Measurements from ENCODE around the gene MAGI2. TPM values are rescaled to one million over a fixed set of nuclear protein-coding genes. Genes with fewer than 3 reads are reported as not detected.

MAGI2 gene
- total and polyA plus RNA-seq, 2 experiments from 2014 or later, result 10.4 to 26.4 TPM

DNA sequence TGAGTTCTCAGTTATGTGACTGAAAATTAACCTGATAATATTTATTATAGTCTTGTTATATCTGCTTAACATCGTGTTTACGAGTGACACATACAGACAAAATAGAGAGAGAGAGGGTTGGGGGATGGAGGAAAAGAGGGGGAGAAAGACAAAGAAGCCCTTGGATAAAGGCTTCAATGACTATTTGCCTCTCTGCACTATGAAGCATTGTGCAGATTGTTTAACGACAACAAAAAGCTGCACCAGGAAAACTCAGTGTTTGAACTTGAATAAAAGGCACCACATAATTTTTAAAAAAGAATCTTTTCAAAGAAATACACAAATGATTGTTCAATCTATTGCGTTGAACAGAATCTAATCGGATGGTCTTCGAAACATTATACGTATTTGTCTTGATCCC lies 27.8 kb downstream of the MAGI2 start (continued):
- TF ChIP-seq CREB1 (CRISPR knock-in tag; IDR thresholded peaks at IDR 0.05; ENCODE audit: low read depth), result no peak
- TF ChIP-seq JUNB (IDR thresholded peaks at IDR 0.05; ENCODE audit: unreplicated experiment), result no peak
- no peak for TF ChIP-seq NANOG (IDR thresholded peaks at IDR 0.05; ENCODE audit: borderline replicate concordance)

DNA sequence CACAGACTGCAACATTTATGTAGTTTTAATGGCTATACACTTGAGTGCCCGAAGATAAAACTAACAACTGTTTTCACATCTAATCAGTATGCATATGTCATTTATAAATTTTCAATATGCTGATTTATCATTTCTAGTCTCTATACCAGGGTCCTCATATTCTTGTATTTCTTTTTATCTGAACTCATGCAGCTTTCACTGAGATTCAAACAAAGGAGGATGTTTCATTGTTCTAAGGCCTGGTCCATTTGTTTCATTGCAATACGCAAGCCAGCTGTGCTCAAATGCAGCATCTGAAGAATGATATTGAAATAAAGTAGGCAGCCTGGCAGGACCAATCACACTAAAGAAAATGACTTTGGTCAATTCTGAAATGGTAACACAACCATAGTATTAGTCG lies 31.7 kb downstream of the MAGI2 start:
- Histone ChIP-seq H3K9me2 (ENCODE audit: insufficient read depth) (no peaks in the 10 kb centered on the region), H3K4me1 (ENCODE audit: insufficient read depth) (no peaks in the 10 kb centered on the region), H2AFZ (no peak overlapping the region), H3K36me3 (ENCODE audit: insufficient read depth) (no peaks in the 10 kb centered on the region), H3K27ac (ENCODE audit: low read depth) (no peak overlapping the region), H3K27me3 (ENCODE audit: insufficient read depth) (no peaks in the 10 kb centered on the region), H3K4me3 (no peak overlapping the region), H4K20me1 (replicated peaks; ENCODE audit: insufficient read depth) (no peaks in the 10 kb centered on the region), H3K79me2 (replicated peaks; ENCODE audit: insufficient read depth) (no peaks in the 10 kb centered on the region), H3K4me2 (no peak overlapping the region), H3F3A (replicated peaks; ENCODE audit: low read depth) (no peaks in the 10 kb centered on the region)
- H3K27me3 Mint-ChIP-seq (ENCODE audit: insufficient read depth, low read depth, poor library complexity), result no peaks in the 10 kb centered on the region
- H3K4me1 Mint-ChIP-seq, result no peaks in the 10 kb centered on the region
- no peak overlapping the region for H3K4me3 Mint-ChIP-seq
- TF ChIP-seq, protein P1, sequence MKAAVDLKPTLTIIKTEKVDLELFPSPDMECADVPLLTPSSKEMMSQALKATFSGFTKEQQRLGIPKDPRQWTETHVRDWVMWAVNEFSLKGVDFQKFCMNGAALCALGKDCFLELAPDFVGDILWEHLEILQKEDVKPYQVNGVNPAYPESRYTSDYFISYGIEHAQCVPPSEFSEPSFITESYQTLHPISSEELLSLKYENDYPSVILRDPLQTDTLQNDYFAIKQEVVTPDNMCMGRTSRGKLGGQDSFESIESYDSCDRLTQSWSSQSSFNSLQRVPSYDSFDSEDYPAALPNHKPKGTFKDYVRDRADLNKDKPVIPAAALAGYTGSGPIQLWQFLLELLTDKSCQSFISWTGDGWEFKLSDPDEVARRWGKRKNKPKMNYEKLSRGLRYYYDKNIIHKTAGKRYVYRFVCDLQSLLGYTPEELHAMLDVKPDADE (IDR thresholded peaks at IDR 0.05), result no peak
- TF ChIP-seq ZNF331 (CRISPR knock-in tag; IDR thresholded peaks at IDR 0.05; ENCODE audit: low read depth), result no peak
- no peaks in the 10 kb centered on the region for H3K36me3 Mint-ChIP-seq (ENCODE audit: low read depth)
- ATAC-seq (no peak), DNase-seq (ENCODE audit: low spot score) (no peak)
- H3K9me3 Mint-ChIP-seq, result no peaks in the 10 kb centered on the region
- H3K27ac Mint-ChIP-seq, result no peak overlapping the region

DNA sequence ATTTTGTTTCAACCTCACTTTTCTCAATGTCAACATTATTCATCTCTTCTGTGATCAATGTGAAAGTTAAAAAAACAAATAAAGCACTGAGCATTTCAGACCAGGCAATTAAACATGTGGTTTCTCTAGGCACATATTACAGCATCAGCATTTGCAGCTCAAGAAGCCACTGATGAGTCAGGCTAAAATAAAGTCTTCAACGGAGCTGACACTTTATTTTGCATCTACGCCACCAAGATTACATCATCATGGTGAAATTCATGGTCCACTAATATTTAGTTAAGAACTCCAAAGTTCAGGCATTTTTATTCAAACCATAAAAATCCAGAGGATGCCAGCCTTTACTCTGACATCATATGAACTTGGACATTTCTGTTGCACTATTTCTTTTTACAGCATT lies 33.0 kb downstream of the MAGI2 start:
- Mint-ChIP-seq H3K9me3 (no peaks in the 10 kb centered on the region), H3K4me3 (no peak overlapping the region), H3K4me1 (no peaks in the 10 kb centered on the region), H3K27ac (no peak overlapping the region), H3K27me3 (ENCODE audit: insufficient read depth, low read depth, poor library complexity) (no peaks in the 10 kb centered on the region), H3K36me3 (ENCODE audit: low read depth) (no peaks in the 10 kb centered on the region)
- Histone ChIP-seq H3K36me3 (ENCODE audit: insufficient read depth) (no peaks in the 10 kb centered on the region), H3K4me2 (no peak overlapping the region), H3K79me2 (replicated peaks; ENCODE audit: insufficient read depth) (no peaks in the 10 kb centered on the region), H3K27ac (ENCODE audit: low read depth) (no peak overlapping the region), H3K4me1 (ENCODE audit: insufficient read depth) (no peaks in the 10 kb centered on the region), H4K20me1 (replicated peaks; ENCODE audit: insufficient read depth) (no peaks in the 10 kb centered on the region), H3K4me3 (no peak overlapping the region), H2AFZ (no peak overlapping the region), H3F3A (replicated peaks; ENCODE audit: low read depth) (no peaks in the 10 kb centered on the region), H3K9me2 (ENCODE audit: insufficient read depth) (no peaks in the 10 kb centered on the region), H3K27me3 (ENCODE audit: insufficient read depth) (no peaks in the 10 kb centered on the region)
- no peak for DNase-seq (ENCODE audit: low spot score)
- no peak for ATAC-seq
- TF ChIP-seq ZNF331 (CRISPR knock-in tag; IDR thresholded peaks at IDR 0.05; ENCODE audit: low read depth), result no peak
- TF ChIP-seq JUNB (IDR thresholded peaks at IDR 0.05; ENCODE audit: unreplicated experiment), result no peak
- no peak for TF ChIP-seq POLR2AphosphoS5 (IDR thresholded peaks at IDR 0.05; ENCODE audit: low read depth)
- TF ChIP-seq CREB1 (CRISPR knock-in tag; IDR thresholded peaks at IDR 0.05; ENCODE audit: low read depth), result no peak
- TF ChIP-seq NANOG (IDR thresholded peaks at IDR 0.05; ENCODE audit: borderline replicate concordance), result no peak
- TF ChIP-seq EZH2phosphoT487 (IDR thresholded peaks at IDR 0.05; ENCODE audit: unreplicated experiment), result no peak
- TF ChIP-seq EZH2 (IDR thresholded peaks at IDR 0.05; ENCODE audit: low read depth, unreplicated experiment), result no peak
- TF ChIP-seq, protein P2, sequence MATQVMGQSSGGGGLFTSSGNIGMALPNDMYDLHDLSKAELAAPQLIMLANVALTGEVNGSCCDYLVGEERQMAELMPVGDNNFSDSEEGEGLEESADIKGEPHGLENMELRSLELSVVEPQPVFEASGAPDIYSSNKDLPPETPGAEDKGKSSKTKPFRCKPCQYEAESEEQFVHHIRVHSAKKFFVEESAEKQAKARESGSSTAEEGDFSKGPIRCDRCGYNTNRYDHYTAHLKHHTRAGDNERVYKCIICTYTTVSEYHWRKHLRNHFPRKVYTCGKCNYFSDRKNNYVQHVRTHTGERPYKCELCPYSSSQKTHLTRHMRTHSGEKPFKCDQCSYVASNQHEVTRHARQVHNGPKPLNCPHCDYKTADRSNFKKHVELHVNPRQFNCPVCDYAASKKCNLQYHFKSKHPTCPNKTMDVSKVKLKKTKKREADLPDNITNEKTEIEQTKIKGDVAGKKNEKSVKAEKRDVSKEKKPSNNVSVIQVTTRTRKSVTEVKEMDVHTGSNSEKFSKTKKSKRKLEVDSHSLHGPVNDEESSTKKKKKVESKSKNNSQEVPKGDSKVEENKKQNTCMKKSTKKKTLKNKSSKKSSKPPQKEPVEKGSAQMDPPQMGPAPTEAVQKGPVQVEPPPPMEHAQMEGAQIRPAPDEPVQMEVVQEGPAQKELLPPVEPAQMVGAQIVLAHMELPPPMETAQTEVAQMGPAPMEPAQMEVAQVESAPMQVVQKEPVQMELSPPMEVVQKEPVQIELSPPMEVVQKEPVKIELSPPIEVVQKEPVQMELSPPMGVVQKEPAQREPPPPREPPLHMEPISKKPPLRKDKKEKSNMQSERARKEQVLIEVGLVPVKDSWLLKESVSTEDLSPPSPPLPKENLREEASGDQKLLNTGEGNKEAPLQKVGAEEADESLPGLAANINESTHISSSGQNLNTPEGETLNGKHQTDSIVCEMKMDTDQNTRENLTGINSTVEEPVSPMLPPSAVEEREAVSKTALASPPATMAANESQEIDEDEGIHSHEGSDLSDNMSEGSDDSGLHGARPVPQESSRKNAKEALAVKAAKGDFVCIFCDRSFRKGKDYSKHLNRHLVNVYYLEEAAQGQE (IDR thresholded peaks at IDR 0.05; ENCODE audit: unreplicated experiment), result no peak
- TF ChIP-seq, protein P1 (IDR thresholded peaks at IDR 0.05), result no peak
- TF ChIP-seq ZNF114 (CRISPR knock-in tag; IDR thresholded peaks at IDR 0.05), result no peak
- TF ChIP-seq, protein P3, sequence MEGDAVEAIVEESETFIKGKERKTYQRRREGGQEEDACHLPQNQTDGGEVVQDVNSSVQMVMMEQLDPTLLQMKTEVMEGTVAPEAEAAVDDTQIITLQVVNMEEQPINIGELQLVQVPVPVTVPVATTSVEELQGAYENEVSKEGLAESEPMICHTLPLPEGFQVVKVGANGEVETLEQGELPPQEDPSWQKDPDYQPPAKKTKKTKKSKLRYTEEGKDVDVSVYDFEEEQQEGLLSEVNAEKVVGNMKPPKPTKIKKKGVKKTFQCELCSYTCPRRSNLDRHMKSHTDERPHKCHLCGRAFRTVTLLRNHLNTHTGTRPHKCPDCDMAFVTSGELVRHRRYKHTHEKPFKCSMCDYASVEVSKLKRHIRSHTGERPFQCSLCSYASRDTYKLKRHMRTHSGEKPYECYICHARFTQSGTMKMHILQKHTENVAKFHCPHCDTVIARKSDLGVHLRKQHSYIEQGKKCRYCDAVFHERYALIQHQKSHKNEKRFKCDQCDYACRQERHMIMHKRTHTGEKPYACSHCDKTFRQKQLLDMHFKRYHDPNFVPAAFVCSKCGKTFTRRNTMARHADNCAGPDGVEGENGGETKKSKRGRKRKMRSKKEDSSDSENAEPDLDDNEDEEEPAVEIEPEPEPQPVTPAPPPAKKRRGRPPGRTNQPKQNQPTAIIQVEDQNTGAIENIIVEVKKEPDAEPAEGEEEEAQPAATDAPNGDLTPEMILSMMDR (conservative IDR thresholded peaks at IDR 0.05; ENCODE audit: low read depth in 2 of 2), result no peak
